GM21576 (cell line): ENCODE data around the gene IER3IP1.
"Not testable (repeated sequence)": the region's sequence is repeated elsewhere in the genome, so short reads cannot be mapped to it uniquely, and the experiment has no call there.

Experiments used
- ATAC-seq: cut with Tn5 transposase; IDR thresholded peaks from one replicate; pipeline ENCODE4 v1.9.1; 2021; ENCODE audit warnings: mild to moderate bottlenecking, moderate library complexity; ENCODE audit not compliant: unreplicated experiment

Gene IER3IP1

GRCh38 chr18:47175898-47176575 is at the start of gene IER3IP1:
TSS of gene IER3IP1 (minus strand) at chr18:47176364. CDS start at chr18:47176277, 87 bp downstream.
- peak; percentile 87 for ATAC-seq

DNA sequence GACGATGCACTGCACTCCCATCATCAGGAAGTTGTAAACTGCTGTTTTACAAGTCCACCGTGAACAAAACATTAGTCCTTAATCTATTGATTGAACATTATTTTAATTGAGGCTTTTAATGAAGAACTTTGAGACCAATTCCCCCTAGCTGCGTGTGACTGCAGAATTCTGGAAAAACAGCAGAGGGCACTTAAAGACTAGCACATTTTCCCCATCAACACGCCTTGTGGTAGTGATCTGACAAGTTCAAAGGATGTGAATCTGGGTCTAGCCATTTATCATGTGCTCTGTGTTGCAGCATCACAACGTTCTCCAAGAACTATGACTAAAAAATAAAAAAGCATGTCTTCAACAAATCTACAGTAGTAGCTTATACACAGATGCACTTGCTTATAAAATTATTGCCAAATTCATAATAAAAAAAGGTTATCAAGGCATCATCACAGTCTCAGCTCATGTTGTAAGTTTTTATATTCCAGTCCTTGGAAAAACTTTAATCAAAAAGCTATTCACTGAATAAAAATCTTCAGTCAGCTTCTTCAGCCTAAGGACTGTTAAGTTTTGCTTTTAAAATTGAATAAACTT is 39.5 kb upstream of the IER3IP1 start:
- no peak for ATAC-seq

- ATAC-seq = no peak
Measured at GRCh38 chr18:47209171-47209570, 33.0 kb upstream of the IER3IP1 start.

- ATAC-seq = no peak
Measured at GRCh38 chr18:47206945-47207637, 30.9 kb upstream of the IER3IP1 start.

- ATAC-seq = no peak
Measured at GRCh38 chr18:47204908-47205522, 28.9 kb upstream of the IER3IP1 start.

DNA sequence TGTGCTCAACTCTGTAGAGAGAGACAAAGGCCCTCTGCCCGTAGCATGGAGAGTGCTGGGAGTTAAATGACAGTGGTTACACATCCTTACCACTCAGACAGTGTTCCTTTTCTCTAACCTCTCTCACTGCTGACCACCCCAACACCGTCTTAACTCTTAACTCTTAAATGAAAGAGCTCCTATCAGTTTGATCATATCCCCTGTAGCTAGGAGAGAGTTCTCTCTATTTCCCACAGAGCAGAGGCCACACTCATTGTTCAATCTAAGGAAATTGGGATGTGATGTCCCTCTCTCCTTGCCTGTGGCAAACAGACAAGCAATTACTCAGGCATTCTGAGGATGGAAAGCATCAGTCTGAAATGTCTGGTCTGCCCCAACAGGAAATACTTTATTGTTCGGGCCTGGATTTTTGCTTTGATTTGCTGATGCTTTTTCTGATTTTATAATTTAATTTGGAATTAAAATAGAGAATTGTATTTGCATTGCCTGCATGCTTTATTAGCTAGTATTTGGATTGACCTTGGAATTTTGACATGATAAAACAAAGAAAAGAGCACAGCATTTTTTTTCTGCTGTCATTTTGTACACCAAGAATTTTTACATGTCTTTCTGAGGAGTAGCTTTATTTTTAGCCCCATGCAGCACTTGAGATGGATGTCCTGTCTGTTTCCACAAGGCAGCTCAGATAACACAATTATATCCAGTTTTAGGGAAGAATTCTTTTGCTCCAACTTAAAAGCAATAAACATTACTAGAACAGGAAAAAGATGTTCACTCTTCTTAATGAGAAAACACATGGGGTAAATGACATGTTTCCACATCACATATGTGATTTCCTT is 27.7 kb upstream of the IER3IP1 start:
- no peak for ATAC-seq

- ATAC-seq = not testable (repeated sequence)
Measured at GRCh38 chr18:47195961-47196360, 19.8 kb upstream of the IER3IP1 start.

GRCh38 chr18:47191961-47192360 is 15.8 kb upstream of the IER3IP1 start:
- ATAC-seq = no peak

GRCh38 chr18:47187721-47188120 is 11.6 kb upstream of the IER3IP1 start:
- no peak for ATAC-seq

DNA sequence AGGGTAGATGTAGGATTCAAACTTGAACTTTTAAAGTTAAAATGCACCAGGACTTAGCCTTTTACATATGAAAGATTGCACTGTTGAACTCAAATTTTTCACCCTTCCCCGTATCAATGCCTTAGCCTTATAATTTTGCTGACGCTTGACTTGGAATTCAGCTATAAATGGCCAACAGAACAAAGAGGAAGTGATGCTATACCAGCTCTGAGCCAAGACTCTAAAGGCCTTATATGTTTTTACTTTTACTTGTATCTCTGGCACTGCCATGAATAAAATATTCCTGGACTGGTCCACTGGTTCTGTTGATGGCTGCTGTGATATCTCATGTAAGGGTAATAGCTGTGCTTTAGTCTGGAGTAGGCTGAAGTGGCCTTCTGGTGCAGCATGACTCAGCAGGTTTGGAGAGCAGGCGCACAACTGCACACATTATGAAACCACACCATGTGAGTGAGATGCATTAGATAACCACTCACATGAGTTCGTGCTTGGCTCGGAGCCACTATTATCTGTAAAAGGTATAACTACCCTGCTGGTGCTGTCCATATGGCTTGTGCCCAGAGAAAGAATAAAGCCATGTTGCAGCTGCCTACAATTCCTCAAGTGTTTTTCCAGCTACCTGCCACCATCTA is 8.4 kb upstream of the IER3IP1 start:
- ATAC-seq = no peak

DNA sequence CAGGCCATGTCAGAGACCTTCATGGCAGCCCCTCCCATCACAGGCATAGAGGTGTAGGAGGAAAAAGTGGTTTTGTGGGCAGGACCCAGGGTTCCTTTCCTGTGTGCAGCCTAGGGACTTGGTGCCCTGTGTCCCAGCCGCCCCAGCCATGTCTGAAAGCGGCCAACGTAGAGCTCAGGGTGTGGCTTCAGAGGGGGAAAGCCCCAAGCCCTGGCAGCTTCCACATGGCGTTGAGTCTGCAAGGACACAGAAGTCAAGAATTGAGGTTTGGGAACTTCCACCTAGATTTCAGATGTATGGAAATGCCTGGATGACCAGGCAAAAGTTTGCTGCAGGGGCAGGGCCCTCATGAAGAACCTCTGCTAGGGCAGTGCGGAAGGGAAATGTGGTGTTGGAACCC is 6.0 kb upstream of the IER3IP1 start:
- ATAC-seq = not testable (repeated sequence)

DNA sequence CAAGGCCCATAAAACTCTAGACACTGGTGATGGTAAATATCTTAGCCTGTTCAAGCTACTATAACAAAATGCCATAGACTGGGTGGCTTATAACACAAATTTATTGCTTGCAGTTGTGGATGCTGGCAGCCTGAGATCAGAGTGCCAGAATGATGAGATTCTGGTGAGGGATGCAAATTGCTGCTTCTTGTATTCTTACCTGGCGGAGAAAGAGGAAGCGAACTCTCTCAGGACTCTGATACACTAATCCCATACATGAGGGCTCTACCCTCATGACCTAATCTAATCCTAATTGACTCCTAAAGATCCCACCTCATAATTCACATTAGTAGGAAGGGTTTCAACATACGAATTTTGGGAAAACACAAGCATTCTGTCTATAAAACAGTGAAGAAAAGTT is 4.6 kb upstream of the IER3IP1 start:
- ATAC-seq = no peak

GRCh38 chr18:47179520-47179919 is 3.4 kb upstream of the IER3IP1 start:
- ATAC-seq = no peak

DNA sequence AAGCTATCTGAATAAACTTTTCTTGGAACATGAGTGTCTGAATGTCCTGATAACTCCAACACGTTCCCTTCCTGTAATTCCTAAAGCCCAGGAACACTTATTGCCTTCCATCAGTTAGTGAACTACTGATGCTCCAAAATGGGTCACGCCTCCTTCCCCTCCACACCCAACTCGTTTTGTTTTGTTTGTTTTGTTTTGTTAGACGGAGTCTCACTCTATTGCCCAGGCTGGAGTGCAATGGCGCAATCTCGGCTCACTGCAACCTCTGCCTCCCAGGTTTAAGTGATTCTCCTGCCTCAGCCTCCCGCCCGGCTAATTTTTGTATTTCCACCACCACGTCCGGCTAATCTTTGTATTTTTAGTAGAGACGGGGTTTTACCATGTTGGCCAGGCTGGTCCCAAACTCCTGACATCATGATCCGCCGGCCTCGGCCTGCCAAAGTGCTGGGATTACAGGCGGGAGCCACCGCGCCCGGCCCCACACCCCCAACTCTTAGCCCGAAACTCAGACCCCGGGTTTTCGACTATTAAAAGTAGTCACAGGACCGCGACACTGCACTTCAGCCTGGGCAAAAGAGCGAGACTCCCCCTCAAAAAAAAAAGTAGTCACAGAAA is 774 bp downstream of the IER3IP1 start:
- peak; percentile 13 for ATAC-seq

- ATAC-seq = no peak
Measured at GRCh38 chr18:47174545-47175116, 1.5 kb downstream of the IER3IP1 start.

DNA sequence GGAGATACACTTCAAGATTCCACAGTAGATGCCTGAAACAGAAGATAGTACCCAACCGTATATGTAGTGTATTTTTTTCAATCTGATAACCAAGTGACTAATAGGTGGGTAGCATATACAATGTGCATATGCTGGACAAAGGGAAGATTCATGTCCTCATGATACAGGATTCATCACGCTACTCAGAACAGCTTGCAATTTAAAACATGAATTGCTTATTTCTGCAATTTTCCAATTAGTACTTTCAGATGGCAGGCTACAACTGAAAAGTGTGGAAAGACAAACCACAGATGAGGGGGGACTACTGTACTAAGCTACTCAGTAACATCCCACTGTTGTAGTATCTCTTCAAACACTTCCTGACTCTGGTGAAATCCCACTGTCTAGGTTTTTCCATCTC is 3.7 kb downstream of the IER3IP1 start:
- no peak for ATAC-seq

DNA sequence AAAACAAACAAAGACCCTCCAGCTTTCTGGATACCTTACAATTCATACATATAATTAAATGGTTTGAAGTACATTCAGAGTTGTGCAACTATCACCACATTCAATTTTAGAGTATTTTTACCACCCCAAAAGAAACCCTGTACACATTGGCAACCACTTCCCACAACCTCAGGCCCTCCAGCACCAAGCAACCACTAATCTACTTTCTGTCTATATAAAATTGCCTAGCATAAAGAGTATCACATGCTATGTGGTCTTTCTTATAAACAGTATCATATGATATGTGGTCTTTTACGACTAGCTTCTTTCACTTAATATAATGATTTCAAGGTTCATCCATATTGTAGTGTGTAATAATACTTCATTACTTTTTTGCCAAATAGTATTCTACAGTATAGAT is 7.3 kb downstream of the IER3IP1 start:
- no peak for ATAC-seq

DNA sequence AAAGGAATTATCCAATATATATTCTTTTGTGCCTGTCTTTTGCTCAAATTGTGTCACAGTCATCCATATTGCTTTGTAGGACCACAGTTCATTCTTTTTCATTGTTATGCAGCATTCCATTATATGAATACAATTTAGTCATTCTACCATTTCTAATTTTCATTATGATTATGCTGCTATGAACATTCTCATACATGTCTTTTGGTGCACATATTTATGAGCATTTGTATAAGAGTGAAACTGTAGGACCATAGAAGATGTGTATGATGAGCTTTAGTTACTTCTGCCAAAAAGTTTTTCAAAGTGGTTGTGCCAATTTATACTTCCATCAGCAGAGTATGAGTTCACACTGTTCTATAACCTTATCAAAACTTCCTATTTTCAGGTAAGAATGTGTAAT is 7.7 kb downstream of the IER3IP1 start:
- no peak for ATAC-seq

DNA sequence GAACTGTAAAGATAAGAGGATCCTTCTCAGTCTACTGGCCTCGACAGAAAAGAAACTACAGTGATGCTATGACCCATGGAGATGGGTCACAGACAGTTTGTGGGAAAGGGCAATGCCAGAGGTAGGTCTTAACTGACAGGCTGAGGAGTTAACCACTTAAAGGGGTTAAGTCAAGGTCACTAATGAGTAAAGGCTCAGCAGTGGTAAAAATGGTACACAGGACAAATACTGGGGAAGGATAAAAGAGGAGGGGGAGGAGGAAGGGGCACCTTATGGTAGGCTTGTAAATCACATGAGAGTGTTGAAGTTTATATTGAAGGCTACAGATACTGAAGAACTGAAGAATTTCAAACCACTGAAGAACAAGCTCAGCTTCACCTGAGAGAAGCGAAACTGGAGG is 9.9 kb downstream of the IER3IP1 start:
- ATAC-seq = no peak

DNA sequence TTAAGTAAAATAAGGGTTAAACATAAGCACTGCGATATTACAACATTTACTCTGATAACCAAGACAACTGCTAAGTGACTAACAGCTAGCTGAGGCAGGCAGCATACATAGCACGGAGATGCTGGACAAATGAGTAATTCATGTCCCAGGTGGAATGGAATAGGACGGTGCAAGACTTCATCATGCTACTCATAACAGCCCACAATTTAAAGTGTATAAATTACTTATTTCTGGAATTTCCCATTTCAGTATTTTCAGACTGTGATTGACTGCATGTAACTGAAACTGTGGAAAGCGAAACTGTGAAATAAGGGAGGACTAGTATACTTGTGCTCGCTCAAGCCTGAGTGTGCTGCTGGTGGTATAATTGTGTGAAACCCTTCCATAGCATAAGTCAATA is 12.9 kb downstream of the IER3IP1 start:
- ATAC-seq = peak; percentile 87
